Tibial artery (tissue), 4 donors: ENCODE data around the gene MLN.

Source experiments
- DNase-seq, 2 donors: peaks; one replicate each; pipeline ENCODE4 v3.0.0-alpha.2; 2019
- H3K27ac ChIP-seq, 2 donors: fragments of 200-600 bp; sonication (generic) in 1 of 2; 1 replicate in 1 of 2; 2 replicates in 1 of 2; pipeline ENCODE4 v1.5.1; 2018 to 2019; ENCODE audit warnings: mild to moderate bottlenecking in 1 of 2
- H3K27me3 ChIP-seq, 2 donors: fragments of 200-600 bp; sonication (generic) in 1 of 2; one replicate each; pipeline versions ENCODE4 v1.5.1 to v1.6.0; 2016 to 2019
- H3K36me3 ChIP-seq, 3 donors: fragments of 200-600 bp; sonication (generic) in 2 of 3; one replicate each; pipeline ENCODE4 v1.5.1; 2016 to 2019; ENCODE audit warnings: mild to moderate bottlenecking in 2 of 3
- H3K4me1 ChIP-seq, 4 donors: fragments of 200-600 bp; sonication (generic) in 2 of 4; 1 replicate in 3 of 4; 2 replicates in 1 of 4; pipeline ENCODE4 v1.5.1; 2016 to 2019
- H3K4me3 ChIP-seq, 2 donors: fragments of 200-600 bp; sonication (generic) in 1 of 2; 1 replicate in 1 of 2; 2 replicates in 1 of 2; pipeline ENCODE4 v1.5.1; 2018 to 2019; ENCODE audit warnings: mild to moderate bottlenecking in 2 of 2
- H3K9me3 ChIP-seq, 3 donors: fragments of 200-600 bp; sonication (generic) in 1 of 3; one replicate each; pipeline ENCODE4 v1.5.1; 2016 to 2019
- CTCF ChIP-seq, 2 experiments: fragments of 200-600 bp in 1 of 2; fragments of 450-650 bp in 1 of 2; IDR thresholded peaks; one replicate each; pipeline ENCODE4 v1.5.1; 2017 to 2019; ENCODE audit warnings: antibody characterized with exemption in 2 of 2, mild to moderate bottlenecking in 1 of 2, moderate library complexity in 1 of 2
- intact Hi-C: fragments of 100-400 bp; cut with DNase I; formaldehyde crosslinking; loops from one replicate; pipeline ENCODE4 v1.15.0; 2023; ENCODE audit warnings: low total_unique reads

Gene MLN

GRCh38 chr6:33779895-33780294 lies 23.9 kb downstream of the MLN start:
- no peak for DNase-seq
- no peaks in the 10 kb centered on the region for H3K27me3 ChIP-seq
- intact Hi-C loops, result no loop called here
- no peak for TF ChIP-seq CTCF (IDR thresholded peaks at IDR 0.05)
- no peak overlapping the region for H3K27ac ChIP-seq
- H3K4me1 ChIP-seq, result peaks cover 0 to 13% (median 6%) of the 10 kb centered on the region in 4 donors
- H3K4me3 ChIP-seq, result no peak overlapping the region
- no peaks in the 10 kb centered on the region for H3K9me3 ChIP-seq
- peaks cover 92 to 100% (median 98%) of the 10 kb centered on the region in 3 donors for H3K36me3 ChIP-seq

DNA sequence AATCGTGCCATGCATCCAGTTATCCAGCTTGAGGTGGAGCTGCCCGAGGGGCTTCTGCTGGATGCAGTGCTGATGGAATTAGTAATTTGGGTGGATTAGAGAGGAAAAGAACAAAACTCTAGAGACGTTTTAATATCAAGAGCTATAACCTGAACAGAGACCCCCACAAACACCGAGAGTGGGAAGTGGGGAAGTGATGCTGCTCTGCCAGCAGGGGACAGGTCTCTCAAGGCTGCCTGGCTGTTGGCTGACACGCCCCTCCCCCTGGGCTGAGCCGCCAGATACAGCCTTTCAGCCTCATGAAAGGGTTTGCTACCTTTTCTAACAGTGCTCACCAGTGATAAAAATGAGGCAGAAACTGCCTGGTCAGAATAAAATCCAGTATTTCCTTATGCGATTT lies 24.5 kb downstream of the MLN start:
- no peak for TF ChIP-seq CTCF (IDR thresholded peaks at IDR 0.05)
- Histone ChIP-seq H3K27ac (no peak overlapping the region), H3K9me3 (no peaks in the 10 kb centered on the region), H3K36me3 (peaks cover 94 to 100% (median 98%) of the 10 kb centered on the region in 3 donors), H3K4me1 (peaks cover 0 to 10% (median 3%) of the 10 kb centered on the region in 4 donors), H3K27me3 (no peaks in the 10 kb centered on the region), H3K4me3 (no peak overlapping the region)
- DNase-seq, result no peak
- intact Hi-C loops, result no loop called here

DNA sequence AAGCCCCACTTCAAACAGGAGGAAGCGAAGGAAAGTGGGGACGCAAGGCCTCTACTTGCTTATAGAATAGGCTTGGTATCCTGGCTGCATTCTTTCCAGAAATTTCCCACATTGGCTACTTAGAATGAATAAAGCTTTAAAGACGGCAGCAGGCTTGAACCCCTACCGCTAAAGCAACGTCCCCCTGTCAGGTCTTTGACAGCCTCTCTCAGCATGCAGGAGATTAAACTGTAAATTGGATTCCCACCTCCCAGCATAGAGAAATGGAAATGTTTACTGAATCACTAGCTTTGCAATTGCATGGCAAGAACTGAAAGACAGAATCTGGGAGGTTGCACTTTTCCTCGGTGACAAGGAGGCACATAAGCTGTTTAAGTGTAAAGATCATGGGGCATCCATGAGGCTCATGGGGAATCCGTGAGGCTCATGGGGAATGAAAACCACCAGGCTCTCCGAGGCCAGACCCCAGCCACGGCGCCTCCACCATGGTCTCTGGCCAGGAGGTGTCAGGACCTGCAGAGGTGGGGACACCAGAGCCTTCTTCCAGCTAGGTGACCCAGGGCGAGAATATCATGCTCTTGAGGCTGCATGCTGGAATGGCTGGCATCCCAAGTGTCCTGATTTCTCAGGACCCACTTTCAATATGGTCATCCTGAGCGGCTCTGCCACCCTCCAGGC lies 25.2 kb downstream of the MLN start:
- H3K27me3 ChIP-seq, result no peaks in the 10 kb centered on the region
- no peaks in the 10 kb centered on the region for H3K9me3 ChIP-seq
- intact Hi-C loops, result no loop called here
- DNase-seq, result no peak
- peaks cover 0 to 10% (median 4%) of the 10 kb centered on the region in 4 donors for H3K4me1 ChIP-seq
- no peak for TF ChIP-seq CTCF (IDR thresholded peaks at IDR 0.05)
- H3K27ac ChIP-seq, result no peak overlapping the region
- no peak overlapping the region for H3K4me3 ChIP-seq
- H3K36me3 ChIP-seq, result peaks cover 91 to 100% (median 98%) of the 10 kb centered on the region in 3 donors

DNA sequence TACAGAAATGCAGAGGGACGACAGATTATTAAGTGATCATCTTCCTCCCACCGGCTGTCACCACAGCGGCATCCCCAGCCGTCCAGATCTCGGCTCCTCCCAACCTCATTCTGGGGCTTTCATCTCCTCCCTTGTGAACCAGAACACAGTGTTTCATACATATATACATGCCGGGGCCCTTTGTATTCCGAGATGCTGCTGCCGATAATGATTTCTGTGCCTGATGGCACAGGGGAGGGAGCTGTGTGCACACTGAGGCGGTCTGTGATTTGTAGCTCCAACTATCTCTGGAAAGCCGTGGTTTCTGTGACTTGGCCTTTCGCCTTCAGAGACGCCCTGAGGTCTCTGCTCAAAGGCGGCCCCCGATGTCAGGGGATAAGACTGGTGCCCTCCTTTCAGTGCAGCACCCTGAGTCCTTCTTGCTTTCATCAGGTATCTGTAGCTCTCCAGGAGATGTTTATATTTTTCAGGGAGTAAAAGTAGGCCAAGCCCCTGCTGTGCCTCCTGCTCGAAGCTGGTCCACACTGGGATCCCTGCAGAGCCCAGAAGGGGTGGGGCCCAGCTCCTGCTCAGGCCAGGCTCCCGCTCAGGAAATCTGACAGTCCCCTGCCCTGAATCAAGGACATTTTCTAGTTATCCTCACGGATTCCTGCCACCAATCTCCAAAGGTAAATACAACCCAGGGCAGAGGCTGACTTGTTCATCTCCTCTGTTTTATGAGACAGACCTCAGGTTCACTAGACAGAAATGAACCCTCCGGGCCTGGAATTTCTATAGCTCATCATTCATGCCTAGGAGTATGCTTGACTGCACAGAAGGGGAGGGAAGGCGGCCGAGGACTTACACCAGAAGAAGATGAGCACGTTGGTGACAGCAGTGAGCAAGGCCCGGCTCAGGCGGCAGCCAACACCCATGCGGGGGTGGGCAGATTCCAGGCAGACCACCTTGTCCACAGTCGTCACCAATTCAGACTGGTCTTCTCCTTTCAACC lies 26.1 kb downstream of the MLN start:
- Histone ChIP-seq H3K4me3 (no peak overlapping the region), H3K36me3 (peaks cover 85 to 100% (median 98%) of the 10 kb centered on the region in 3 donors), H3K27me3 (no peaks in the 10 kb centered on the region), H3K4me1 (peaks cover 0 to 16% (median 10%) of the 10 kb centered on the region in 4 donors), H3K27ac (no peak overlapping the region), H3K9me3 (no peaks in the 10 kb centered on the region)
- no peak for DNase-seq
- intact Hi-C loops, result no loop called here
- no peak for TF ChIP-seq CTCF (IDR thresholded peaks at IDR 0.05)

DNA sequence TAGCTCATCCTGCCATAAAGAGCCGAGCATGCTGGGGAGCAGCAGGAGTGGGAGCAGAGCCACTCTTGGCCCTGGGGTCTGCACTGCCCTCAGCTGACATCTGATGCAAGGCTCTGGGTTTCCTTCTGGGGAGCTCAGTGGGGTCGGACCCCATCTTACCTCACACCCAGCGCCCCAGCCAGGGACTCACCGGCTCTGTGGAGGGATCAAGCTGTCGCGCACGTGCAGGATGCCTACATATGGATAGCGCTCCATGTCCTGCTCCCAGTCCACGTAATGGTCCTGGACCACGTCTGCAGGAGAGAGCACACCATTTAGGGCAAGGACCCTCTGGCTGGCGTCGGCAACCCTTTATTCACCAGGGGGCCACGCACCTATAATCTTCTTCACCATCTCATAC lies 27.0 kb downstream of the MLN start:
- H3K9me3 ChIP-seq, result no peaks in the 10 kb centered on the region
- peaks cover 84 to 98% (median 96%) of the 10 kb centered on the region in 3 donors for H3K36me3 ChIP-seq
- DNase-seq, result no peak
- no peak overlapping the region for H3K4me3 ChIP-seq
- intact Hi-C loops, result no loop called here
- H3K27ac ChIP-seq, result no peak overlapping the region
- H3K4me1 ChIP-seq, result peaks cover 0 to 24% (median 18%) of the 10 kb centered on the region in 4 donors
- TF ChIP-seq CTCF (IDR thresholded peaks at IDR 0.05), result no peak
- no peaks in the 10 kb centered on the region for H3K27me3 ChIP-seq
